IPS-18c (cell line): Measurements from ENCODE around the gene FAM228B.
"Not testable (repeated sequence)": the region's sequence is repeated elsewhere in the genome, so short reads cannot be mapped to it uniquely, and the experiment has no call there.

Experiments
- H3K4me3 ChIP-seq: 2 replicates; pipeline ENCODE4 v1.7.0; 2013; ENCODE audit warnings: low read depth, mild to moderate bottlenecking, low read length, moderate library complexity; ENCODE audit not compliant: insufficient read depth
- H3K9me3 ChIP-seq: one replicate; pipeline ENCODE4 v1.6.1; 2013; ENCODE audit warnings: mild to moderate bottlenecking, low read length, moderate library complexity; ENCODE audit not compliant: control insufficient read depth, insufficient read depth

The FAM228B gene

GRCh38 chr2:24179683-24180082, 56.4 kb downstream of the FAM228B start:
- Histone ChIP-seq H3K4me3 (no peak overlapping the region), H3K9me3 (no peaks in the 10 kb centered on the region)

DNA sequence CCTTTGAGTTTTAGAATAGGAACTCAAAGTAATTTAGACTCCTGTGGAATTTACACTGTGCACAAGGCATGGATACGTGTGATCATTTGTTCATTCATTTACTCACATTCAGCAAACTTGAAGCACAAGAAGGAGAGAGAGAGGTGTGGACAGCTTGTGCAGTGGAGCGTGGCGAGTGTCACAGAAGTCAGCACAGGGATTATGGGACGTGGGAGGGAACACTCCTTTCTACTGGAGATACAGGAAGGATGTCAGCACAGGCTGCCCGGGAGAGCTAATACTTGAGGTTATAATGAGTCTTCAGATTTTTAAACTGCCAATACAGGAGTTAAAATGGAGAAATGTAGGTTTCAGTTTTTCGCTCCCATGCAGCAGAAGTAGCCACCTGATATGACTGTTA, 58.6 kb downstream of the FAM228B start:
- H3K4me3 ChIP-seq, result no peak overlapping the region
- no peaks in the 10 kb centered on the region for H3K9me3 ChIP-seq

DNA sequence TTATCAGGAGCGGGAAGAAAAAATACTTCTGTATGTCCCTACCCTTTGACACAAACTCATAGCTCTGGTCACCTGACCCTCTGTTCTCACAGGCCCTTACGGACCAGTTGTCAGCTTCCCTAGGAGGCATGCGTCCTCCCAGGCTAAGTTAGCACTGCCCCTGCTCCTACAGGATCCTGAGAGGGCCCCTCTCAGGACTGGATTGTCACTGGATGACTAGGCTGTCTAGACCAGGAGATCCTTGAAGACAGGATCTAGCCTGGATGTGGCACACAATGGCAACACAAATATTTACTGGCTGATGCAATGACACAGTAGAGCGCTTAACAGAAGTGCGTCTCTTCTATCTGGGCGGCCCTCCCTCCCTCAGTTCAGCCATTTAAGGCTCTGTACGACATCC, 59.2 kb downstream of the FAM228B start:
- Histone ChIP-seq H3K4me3 (no peak overlapping the region), H3K9me3 (no peaks in the 10 kb centered on the region)

DNA sequence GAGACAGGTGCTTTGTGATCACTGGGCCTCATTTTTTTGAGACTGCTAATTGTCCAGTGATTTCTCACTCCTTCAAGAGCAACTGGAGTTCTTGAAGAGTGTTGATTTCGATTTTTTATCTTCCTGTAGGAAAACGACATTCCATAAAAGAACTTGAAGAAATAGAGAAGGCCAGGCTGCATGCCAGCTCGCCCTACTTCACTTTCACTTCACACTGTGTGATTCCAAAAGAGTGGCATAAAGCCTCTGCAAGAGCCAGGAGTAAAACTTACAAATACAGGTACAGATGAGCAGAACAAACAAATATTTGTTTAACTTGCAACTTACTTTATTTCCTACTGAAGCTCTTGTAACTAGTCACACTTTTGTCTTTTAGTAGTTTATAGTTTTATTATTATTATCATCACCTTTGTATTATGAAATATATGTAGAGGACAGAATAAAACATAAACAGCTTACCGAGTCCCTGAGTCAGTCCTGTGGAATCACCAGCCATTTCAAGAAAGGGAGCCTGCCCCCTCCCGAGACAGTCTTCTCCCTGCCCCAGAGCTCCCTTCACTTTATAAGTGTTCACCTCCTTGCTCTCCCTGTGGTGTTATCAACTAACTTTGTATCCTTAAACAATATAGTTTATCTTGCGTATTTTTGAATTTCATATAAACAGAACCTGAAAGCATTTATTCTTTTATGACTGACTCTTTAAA, 60.2 kb downstream of the FAM228B start:
- H3K9me3 ChIP-seq, result no peaks in the 10 kb centered on the region
- no peak overlapping the region for H3K4me3 ChIP-seq

GRCh38 chr2:24189551-24189950, 66.3 kb downstream of the FAM228B start:
- Histone ChIP-seq H3K9me3 (no peaks in the 10 kb centered on the region), H3K4me3 (no peak overlapping the region)

DNA sequence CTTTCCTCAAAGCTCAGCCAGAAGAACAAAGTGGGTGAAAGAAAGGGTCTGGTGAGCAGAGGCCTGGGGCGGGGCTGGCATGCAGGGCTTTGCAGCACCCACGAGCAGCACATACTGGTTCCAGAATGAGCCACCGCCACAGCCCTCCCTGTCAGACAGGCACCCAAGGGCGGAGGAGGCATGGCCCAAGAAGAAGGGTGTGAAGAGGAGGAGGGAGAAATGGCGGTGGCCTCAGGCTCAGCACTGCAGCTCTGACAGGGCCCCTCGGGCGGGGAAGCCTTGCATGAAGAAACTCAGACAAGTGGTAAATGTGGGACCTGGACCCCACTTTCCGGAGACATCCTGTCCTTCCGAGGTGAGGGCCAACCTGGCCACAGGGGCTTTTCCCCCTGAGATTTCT, 67.2 kb downstream of the FAM228B start:
- Histone ChIP-seq H3K9me3 (no peaks in the 10 kb centered on the region), H3K4me3 (no peak overlapping the region)

- Histone ChIP-seq H3K9me3 (no peaks in the 10 kb centered on the region), H3K4me3 (no peak overlapping the region)
These were observed 67.9 kb downstream of the FAM228B start for GRCh38 chr2:24191156-24191555.

- Histone ChIP-seq H3K4me3 (no peak overlapping the region), H3K9me3 (no peaks in the 10 kb centered on the region)
These were observed 68.6 kb downstream of the FAM228B start for GRCh38 chr2:24191848-24192247.

DNA sequence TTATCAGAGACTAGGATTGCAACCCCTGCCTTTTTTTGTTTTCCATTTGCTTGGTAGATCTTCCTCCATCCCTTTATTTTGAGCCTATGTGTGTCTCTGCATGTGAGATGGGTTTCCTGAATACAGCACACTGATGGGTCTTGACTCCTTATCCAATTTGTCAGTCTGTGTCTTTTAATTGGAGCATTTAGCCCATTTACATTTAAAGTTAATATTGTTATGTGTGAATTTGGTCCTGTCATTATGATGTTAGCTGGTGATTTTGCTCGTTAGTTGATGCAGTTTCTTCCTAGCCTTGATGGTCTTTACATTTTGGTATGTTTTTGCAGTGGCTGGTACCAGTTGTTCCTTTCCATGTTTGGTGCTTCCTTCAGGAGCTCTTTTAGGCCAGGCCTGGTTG, 73.9 kb downstream of the FAM228B start:
- not testable (repeated sequence) for H3K9me3 ChIP-seq, H3K4me3 ChIP-seq

GRCh38 chr2:24199968-24200590, 76.8 kb downstream of the FAM228B start:
- Histone ChIP-seq H3K9me3 (peaks cover 2% of the 10 kb centered on the region), H3K4me3 (no peak overlapping the region)

GRCh38 chr2:24200799-24201198, 77.5 kb downstream of the FAM228B start:
- peaks cover 2% of the 10 kb centered on the region for H3K9me3 ChIP-seq
- no peak overlapping the region for H3K4me3 ChIP-seq

GRCh38 chr2:24203029-24203786, 79.9 kb downstream of the FAM228B start:
- Histone ChIP-seq H3K9me3 (no peaks in the 10 kb centered on the region), H3K4me3 (no peak overlapping the region)

- Histone ChIP-seq H3K9me3 (no peaks in the 10 kb centered on the region), H3K4me3 (no peak overlapping the region)
These were observed 80.5 kb downstream of the FAM228B start for GRCh38 chr2:24203787-24204150.

DNA sequence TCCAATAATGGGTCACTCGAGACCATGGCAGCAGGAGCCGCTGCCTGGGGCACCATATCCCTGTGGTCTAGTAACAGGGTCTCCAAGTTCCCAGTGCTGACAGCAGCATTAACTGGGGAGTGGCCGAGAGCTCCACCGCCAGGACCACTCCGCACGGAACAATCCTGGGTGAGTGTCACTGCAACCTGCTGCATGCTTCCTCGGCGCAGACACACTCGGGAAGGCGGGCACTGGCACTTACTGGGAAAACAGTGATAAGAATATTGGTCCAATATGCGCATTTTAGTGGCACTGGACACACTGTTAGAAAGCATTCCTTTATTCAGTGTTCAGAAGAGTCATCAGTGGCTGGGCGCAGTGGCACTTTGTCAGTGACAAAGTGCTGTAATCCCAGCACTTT, 81.2 kb downstream of the FAM228B start:
- H3K4me3 ChIP-seq, result no peak overlapping the region
- H3K9me3 ChIP-seq, result no peaks in the 10 kb centered on the region

DNA sequence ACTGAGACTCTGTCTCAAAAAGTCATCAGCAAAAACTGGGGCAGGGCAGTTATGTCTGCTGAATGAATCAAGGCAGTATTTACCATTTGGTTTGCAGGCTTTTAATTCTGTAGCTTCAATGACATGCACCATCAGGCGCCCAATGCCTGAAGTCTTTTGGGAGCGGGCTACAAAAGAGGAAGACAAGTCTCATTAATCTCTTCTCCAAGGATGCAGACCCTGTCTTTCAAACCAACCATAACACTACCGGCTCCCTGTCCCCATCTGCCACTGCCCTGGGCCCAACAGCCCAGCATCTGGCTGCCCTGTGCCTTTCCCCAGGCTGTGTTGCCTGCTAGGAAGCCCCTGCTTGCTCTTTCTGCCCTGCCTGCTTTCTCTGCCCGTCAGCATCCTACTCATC, 81.9 kb downstream of the FAM228B start:
- Histone ChIP-seq H3K4me3 (no peak overlapping the region), H3K9me3 (no peaks in the 10 kb centered on the region)

DNA sequence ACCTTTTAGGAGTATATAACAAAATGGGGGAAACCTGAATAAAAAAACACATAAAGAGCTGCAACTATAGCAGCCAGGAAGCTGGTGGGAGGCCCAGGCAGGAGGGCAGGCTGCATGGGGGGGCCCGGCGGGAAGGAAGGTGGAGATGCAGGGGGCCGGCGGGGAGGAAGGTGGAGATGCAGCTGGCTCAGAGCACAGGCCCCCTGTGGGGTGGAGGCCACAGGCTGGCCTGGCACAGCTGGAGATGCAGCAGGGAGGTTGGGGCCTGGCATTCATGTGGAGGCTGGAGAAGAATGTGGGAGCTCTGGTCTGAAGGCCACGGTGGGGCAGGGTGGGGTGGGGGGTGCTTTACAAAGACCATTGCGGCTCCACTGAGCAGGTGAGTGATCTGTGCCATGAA, 83.0 kb downstream of the FAM228B start:
- Histone ChIP-seq H3K9me3 (no peaks in the 10 kb centered on the region), H3K4me3 (no peak overlapping the region)

- Histone ChIP-seq H3K9me3 (no peaks in the 10 kb centered on the region), H3K4me3 (no peak overlapping the region)
These were observed 83.4 kb downstream of the FAM228B start for GRCh38 chr2:24206714-24207113.

DNA sequence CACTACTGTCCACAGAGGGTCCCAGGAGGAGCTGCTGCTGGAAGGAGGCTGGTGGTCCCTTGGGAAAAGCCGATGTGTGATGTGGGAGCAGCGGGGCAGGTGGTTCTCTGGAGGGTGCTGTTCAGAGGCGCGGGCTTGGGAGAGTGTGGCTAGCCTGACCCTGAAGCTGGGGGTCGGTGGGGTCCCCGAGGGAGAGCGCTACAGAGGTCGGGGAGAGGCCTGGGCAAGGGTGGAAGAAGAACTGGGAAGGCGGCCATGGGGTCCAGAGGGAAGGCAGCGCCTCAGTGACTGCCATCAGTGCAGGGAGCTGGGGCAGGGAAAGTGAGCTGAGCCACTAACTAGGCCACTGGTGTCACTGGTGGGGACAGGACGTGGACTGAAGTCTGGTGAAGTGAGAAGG, 84.1 kb downstream of the FAM228B start:
- H3K4me3 ChIP-seq, result no peak overlapping the region
- no peaks in the 10 kb centered on the region for H3K9me3 ChIP-seq
